Vagina (tissue), 2 donors: ENCODE results near the gene GPC5. TPM values are rescaled to one million over a fixed set of nuclear protein-coding genes. Genes with fewer than 3 reads are reported as not detected.

Experiments used
- DNase-seq, 2 donors: peaks; one replicate each; pipeline ENCODE4 v3.0.0-alpha.2; 2017; ENCODE audit errors: extremely low spot score in 2 of 2
- H3K27ac ChIP-seq: fragments of 200-600 bp; sonication (generic); one replicate; pipeline ENCODE4 v1.5.1; 2019
- H3K27me3 ChIP-seq: fragments of 200-600 bp; sonication (generic); one replicate; pipeline ENCODE4 v1.5.1; 2019
- H3K36me3 ChIP-seq, 2 donors: fragments of 200-600 bp; sonication (generic); one replicate each; pipeline ENCODE4 v1.5.1; 2017 to 2019
- H3K4me1 ChIP-seq: fragments of 200-600 bp; sonication (generic); one replicate; pipeline ENCODE4 v1.5.1; 2019
- H3K4me3 ChIP-seq, 2 donors: fragments of 200-600 bp; sonication (generic); 1 replicate in 1 of 2; 2 replicates in 1 of 2; pipeline ENCODE4 v1.5.1; 2016 to 2019
- H3K9me3 ChIP-seq: fragments of 200-600 bp; sonication (generic); one replicate; pipeline ENCODE4 v1.5.1; 2019
- CTCF ChIP-seq, 3 experiments: fragments of 450-650 bp in 2 of 3; fragments of 200-600 bp in 1 of 3; sonication (generic) in 1 of 3; IDR thresholded peaks; one replicate each; pipeline ENCODE4 v1.5.1; 2017 to 2019; ENCODE audit warnings: antibody characterized with exemption in 3 of 3, mild to moderate bottlenecking in 2 of 3, moderate library complexity in 2 of 3
- POLR2A ChIP-seq, 2 donors: fragments of 450-650 bp; IDR thresholded peaks; one replicate each; pipeline ENCODE4 v1.6.1; 2017; ENCODE audit warnings: antibody characterized with exemption in 2 of 2, mild to moderate bottlenecking in 2 of 2, moderate library complexity in 2 of 2
- POLR2AphosphoS5 ChIP-seq, 2 donors: sonication (generic); formaldehyde crosslinking; IDR thresholded peaks; one replicate each; pipeline ENCODE4 v1.9.0; 2017; ENCODE audit warnings: antibody characterized with exemption in 2 of 2, mild to moderate bottlenecking in 2 of 2, low read depth in 1 of 2; ENCODE audit not compliant: insufficient read depth in 1 of 2
- intact Hi-C: fragments of 100-400 bp; cut with DNase I; formaldehyde crosslinking; loops from one replicate; pipeline ENCODE4 v1.15.1; 2023
- total RNA-seq: library from RNA; depleted of rRNA; stranded (reverse); fragments of >200 nt; gene quantifications from one replicate; pipeline ENCODE4 v1.2.3, GENCODE V29; 2016

GPC5 gene
- total RNA-seq, 1 donor from 2014 or later = 1.7 TPM

GRCh38 chr13:92806215-92806614, 1407.8 kb downstream of the GPC5 start:
- Histone ChIP-seq H3K36me3 (no peaks in the 10 kb centered on the region), H3K4me3 (peak overlapping the region; percentile 17 to 25), H3K27ac (no peak overlapping the region), H3K9me3 (no peaks in the 10 kb centered on the region), H3K27me3 (no peaks in the 10 kb centered on the region), H3K4me1 (no peaks in the 10 kb centered on the region)
- no peak for DNase-seq
- intact Hi-C loops = no loop called here
- TF ChIP-seq POLR2A (IDR thresholded peaks at IDR 0.05) (no peak), POLR2AphosphoS5 (IDR thresholded peaks at IDR 0.05; ENCODE audit: insufficient read depth in 1 of 2, low read depth in 1 of 2) (no peak), CTCF (IDR thresholded peaks at IDR 0.05) (no peak)

GRCh38 chr13:92807353-92807752, 1408.9 kb downstream of the GPC5 start:
- Histone ChIP-seq H3K27ac (no peak overlapping the region), H3K4me1 (no peaks in the 10 kb centered on the region), H3K27me3 (no peaks in the 10 kb centered on the region), H3K4me3 (no peak overlapping the region), H3K36me3 (no peaks in the 10 kb centered on the region), H3K9me3 (no peaks in the 10 kb centered on the region)
- TF ChIP-seq POLR2A (IDR thresholded peaks at IDR 0.05) (no peak), CTCF (IDR thresholded peaks at IDR 0.05) (no peak), POLR2AphosphoS5 (IDR thresholded peaks at IDR 0.05; ENCODE audit: insufficient read depth in 1 of 2, low read depth in 1 of 2) (no peak)
- intact Hi-C loops = no loop called here
- no peak for DNase-seq

GRCh38 chr13:92807966-92808365, 1409.5 kb downstream of the GPC5 start:
- Histone ChIP-seq H3K27ac (no peak overlapping the region), H3K36me3 (no peaks in the 10 kb centered on the region), H3K4me3 (no peak overlapping the region), H3K9me3 (no peaks in the 10 kb centered on the region), H3K27me3 (no peaks in the 10 kb centered on the region), H3K4me1 (no peaks in the 10 kb centered on the region)
- intact Hi-C loops = no loop called here
- TF ChIP-seq POLR2A (IDR thresholded peaks at IDR 0.05) (no peak), POLR2AphosphoS5 (IDR thresholded peaks at IDR 0.05; ENCODE audit: insufficient read depth in 1 of 2, low read depth in 1 of 2) (no peak), CTCF (IDR thresholded peaks at IDR 0.05) (no peak)
- DNase-seq = no peak

- intact Hi-C loops = no loop called here
- H3K9me3 ChIP-seq = no peaks in the 10 kb centered on the region
These were observed 1422.9 kb downstream of the GPC5 start for GRCh38 chr13:92821324-92821723.

GRCh38 chr13:92823059-92823458, 1424.6 kb downstream of the GPC5 start:
- DNase-seq = no peak
- intact Hi-C loops = no loop called here
- TF ChIP-seq CTCF (IDR thresholded peaks at IDR 0.05) = no peak
- no peak for TF ChIP-seq POLR2AphosphoS5 (IDR thresholded peaks at IDR 0.05; ENCODE audit: insufficient read depth in 1 of 2, low read depth in 1 of 2)
- TF ChIP-seq POLR2A (IDR thresholded peaks at IDR 0.05) = no peak

More at GRCh38 chr13:92821324-92821723, 1422.9 kb downstream of the GPC5 start:
- Histone ChIP-seq H3K27ac (no peak overlapping the region), H3K36me3 (no peaks in the 10 kb centered on the region), H3K4me3 (no peak overlapping the region), H3K4me1 (no peaks in the 10 kb centered on the region), H3K27me3 (no peaks in the 10 kb centered on the region)
- DNase-seq = no peak
- TF ChIP-seq POLR2AphosphoS5 (IDR thresholded peaks at IDR 0.05; ENCODE audit: insufficient read depth in 1 of 2, low read depth in 1 of 2) (no peak), POLR2A (IDR thresholded peaks at IDR 0.05) (no peak), CTCF (IDR thresholded peaks at IDR 0.05) (no peak)

More at GRCh38 chr13:92823059-92823458, 1424.6 kb downstream of the GPC5 start:
- Histone ChIP-seq H3K4me3 (no peak overlapping the region), H3K27me3 (no peaks in the 10 kb centered on the region), H3K36me3 (no peaks in the 10 kb centered on the region), H3K9me3 (no peaks in the 10 kb centered on the region), H3K27ac (no peak overlapping the region), H3K4me1 (no peaks in the 10 kb centered on the region)
